Naive thymus-derived CD4-positive, alpha-beta T cell (primary cell): ENCODE results near the gene FOXC2. TPM values are rescaled to one million over a fixed set of nuclear protein-coding genes. Genes with fewer than 3 reads are reported as not detected.

ENCODE experiments used
- ATAC-seq: fragments of 150-1000 bp; cut with Tn5 transposase; 2 replicates; pipeline ENCODE4 v1.10.0; 2021; ENCODE audit warnings: mild to moderate bottlenecking, moderate library complexity
- CTCF ChIA-PET: fragments of 350-600 bp; sonication (Branson Sonifier 250); formaldehyde crosslinking; loops from one replicate; lab custom pipeline; 2021; ENCODE audit warnings: antibody characterized with exemption; lab: Charles Lee
- POLR2A ChIA-PET: fragments of 350-600 bp; sonication (Branson Sonifier 250); formaldehyde crosslinking; loops from one replicate; lab custom pipeline; 2021; ENCODE audit warnings: antibody characterized with exemption, inconsistent platforms; lab: Charles Lee
- DNase-seq, 9 donors: peaks; one replicate each; pipeline versions ENCODE4 v3.0.0 to v3.0.0-alpha.2; 2020 to 2022; ENCODE audit warnings: mixed read lengths in 1 of 9
- H3K27ac ChIP-seq: one replicate; pipeline ENCODE4 v1.7.0; 2013; ENCODE audit warnings: mild to moderate bottlenecking, low read depth, low read length, moderate library complexity
- H3K27me3 ChIP-seq, 2 donors: one replicate each; pipeline ENCODE4 v1.7.0; 2013; ENCODE audit warnings: low read length in 2 of 2, mild to moderate bottlenecking in 2 of 2, moderate library complexity in 2 of 2; ENCODE audit not compliant: control insufficient read depth in 2 of 2, insufficient read depth in 2 of 2
- H3K36me3 ChIP-seq, 3 experiments: 1 replicate in 2 of 3; 2 replicates in 1 of 3; pipeline ENCODE4 v1.7.0; 2013; ENCODE audit warnings: low read length in 3 of 3, mild to moderate bottlenecking in 3 of 3, moderate library complexity in 1 of 3; ENCODE audit not compliant: insufficient read depth in 3 of 3, control insufficient read depth in 2 of 3
- H3K4me1 ChIP-seq, 2 donors: one replicate each; pipeline ENCODE4 v1.7.0; 2013; ENCODE audit warnings: low read length in 2 of 2, mild to moderate bottlenecking in 2 of 2, moderate library complexity in 1 of 2; ENCODE audit not compliant: control insufficient read depth in 2 of 2, insufficient read depth in 2 of 2
- H3K4me3 ChIP-seq: 2 replicates; pipeline ENCODE4 v1.7.0; 2013; ENCODE audit warnings: mild to moderate bottlenecking, low read length
- H3K9me3 ChIP-seq, 3 experiments: 1 replicate in 2 of 3; 2 replicates in 1 of 3; pipeline ENCODE4 v1.7.0; 2013; ENCODE audit warnings: low read length in 3 of 3; ENCODE audit not compliant: control insufficient read depth in 2 of 3
- H3K27ac Mint-ChIP-seq, 9 donors: one replicate each; pipeline ENCODE4 v1.8.0; 2020 to 2022; ENCODE audit warnings: mixed read lengths in 9 of 9, mild to moderate bottlenecking in 8 of 9, moderate library complexity in 5 of 9, inconsistent platforms in 2 of 9
- H3K27me3 Mint-ChIP-seq, 5 donors: one replicate each; pipeline ENCODE4 v1.8.0; 2021 to 2022; ENCODE audit warnings: mixed read lengths in 5 of 5, mild to moderate bottlenecking in 1 of 5
- H3K36me3 Mint-ChIP-seq, 5 donors: one replicate each; pipeline ENCODE4 v1.8.0; 2020 to 2022; ENCODE audit warnings: mixed read lengths in 5 of 5, mild to moderate bottlenecking in 3 of 5, inconsistent platforms in 1 of 5
- H3K4me1 Mint-ChIP-seq, 7 donors: one replicate each; pipeline ENCODE4 v1.8.0; 2020 to 2022; ENCODE audit warnings: mixed read lengths in 7 of 7, mild to moderate bottlenecking in 3 of 7, inconsistent platforms in 1 of 7
- H3K4me3 Mint-ChIP-seq, 10 donors: one replicate each; pipeline ENCODE4 v1.8.0; 2020 to 2022; ENCODE audit warnings: mild to moderate bottlenecking in 10 of 10, mixed read lengths in 10 of 10, moderate library complexity in 6 of 10, inconsistent platforms in 2 of 10
- H3K9me3 Mint-ChIP-seq, 11 donors: one replicate each; pipeline ENCODE4 v1.8.0; 2020 to 2022; ENCODE audit warnings: mixed read lengths in 11 of 11, mild to moderate bottlenecking in 4 of 11, inconsistent platforms in 1 of 11, moderate library complexity in 1 of 11
- intact Hi-C, 2 donors: fragments of 100-400 bp; cut with micrococcal nuclease; formaldehyde crosslinking; loops; one replicate each; pipeline ENCODE4 v1.15.1; 2023
- polyA plus RNA-seq, 2 donors: library from polyadenylated mRNA; unstranded; fragments of 300-500 nt; fragmentation: Illumina TruSeq; gene quantifications; one replicate each; pipeline ENCODE4 v1.2.3, GENCODE V29; 2021
- total RNA-seq, 6 experiments: library from RNA in 5 of 6; stranded (reverse) in 5 of 6; gene quantifications; 1 replicate in 5 of 6; 2 replicates in 1 of 6; pipeline ENCODE4 v1.2.3 and lab custom pipeline; 2021 to 2026

The FOXC2 gene
- total and polyA plus RNA-seq, 7 experiments from 2014 or later = not detected

- intact Hi-C loops = no loop called here
- Mint-ChIP-seq H3K4me1 (peaks cover 0 to 11% (median 7%) of the 10 kb centered on the region in 7 donors), H3K27me3 (peaks cover 21 to 30% (median 22%) of the 10 kb centered on the region in 5 donors), H3K9me3 (peaks cover 0 to 6% (median 0%) of the 10 kb centered on the region in 11 donors), H3K36me3 (no peaks in the 10 kb centered on the region), H3K27ac (no peak overlapping the region), H3K4me3 (peak overlapping the region in 1 of 10 donors; percentile 5)
- H3K27ac ChIP-seq = no peak overlapping the region
- H3K4me1 ChIP-seq = no peaks in the 10 kb centered on the region
- DNase-seq = no peak
- POLR2A ChIA-PET = no interaction called here
- H3K36me3 ChIP-seq = no peaks in the 10 kb centered on the region
- H3K4me3 ChIP-seq = no peak overlapping the region
- H3K27me3 ChIP-seq = no peaks in the 10 kb centered on the region
- H3K9me3 ChIP-seq = no peaks in the 10 kb centered on the region
- ATAC-seq = no peak
- CTCF ChIA-PET = no interaction called here
These were observed 24.6 kb downstream of the FOXC2 start for GRCh38 chr16:86591270-86591669.

GRCh38 chr16:86593913-86594620 is 27.4 kb downstream of the FOXC2 start:
- no peak overlapping the region for H3K27ac ChIP-seq
- no peak overlapping the region for H3K27ac Mint-ChIP-seq
- DNase-seq (no peak), ATAC-seq (no peak)
- H3K36me3 ChIP-seq = no peaks in the 10 kb centered on the region
- CTCF ChIA-PET = no interaction called here
- H3K4me1 Mint-ChIP-seq = peaks cover 0 to 13% (median 9%) of the 10 kb centered on the region in 7 donors
- H3K27me3 ChIP-seq = no peaks in the 10 kb centered on the region
- H3K4me1 ChIP-seq = no peaks in the 10 kb centered on the region
- peaks cover 25 to 41% (median 31%) of the 10 kb centered on the region in 5 donors for H3K27me3 Mint-ChIP-seq
- intact Hi-C loops = no loop called here
- H3K4me3 ChIP-seq = no peak overlapping the region
- no peaks in the 10 kb centered on the region for H3K36me3 Mint-ChIP-seq
- no peak overlapping the region for H3K4me3 Mint-ChIP-seq
- POLR2A ChIA-PET = no interaction called here
- H3K9me3 ChIP-seq = no peaks in the 10 kb centered on the region
- H3K9me3 Mint-ChIP-seq = peaks cover 0 to 8% (median 0%) of the 10 kb centered on the region in 11 donors

- H3K9me3 Mint-ChIP-seq = peaks cover 0 to 8% (median 0%) of the 10 kb centered on the region in 11 donors
- ChIA-PET POLR2A (no interaction called here), CTCF (no interaction called here)
- H3K36me3 Mint-ChIP-seq = no peaks in the 10 kb centered on the region
- ATAC-seq (no peak), DNase-seq (no peak)
- intact Hi-C loops = no loop called here
- no peak overlapping the region for H3K27ac Mint-ChIP-seq
- H3K4me1 ChIP-seq = no peaks in the 10 kb centered on the region
- H3K4me3 Mint-ChIP-seq = no peak overlapping the region
- H3K27me3 ChIP-seq = no peaks in the 10 kb centered on the region
- H3K27ac ChIP-seq = no peak overlapping the region
- no peaks in the 10 kb centered on the region for H3K9me3 ChIP-seq
- peaks cover 30 to 45% (median 34%) of the 10 kb centered on the region in 5 donors for H3K27me3 Mint-ChIP-seq
- H3K4me3 ChIP-seq = no peak overlapping the region
- no peaks in the 10 kb centered on the region for H3K36me3 ChIP-seq
- H3K4me1 Mint-ChIP-seq = peaks cover 0 to 15% (median 9%) of the 10 kb centered on the region in 7 donors
These were observed 28.1 kb downstream of the FOXC2 start for GRCh38 chr16:86594721-86595120.

- H3K27ac Mint-ChIP-seq = no peak overlapping the region
- no peak overlapping the region for H3K27ac ChIP-seq
- intact Hi-C loops = no loop called here
- no peak overlapping the region for H3K4me3 ChIP-seq
- ATAC-seq (no peak), DNase-seq (no peak)
- H3K4me1 ChIP-seq = no peaks in the 10 kb centered on the region
- H3K9me3 ChIP-seq = no peaks in the 10 kb centered on the region
- ChIA-PET POLR2A (no interaction called here), CTCF (no interaction called here)
- no peaks in the 10 kb centered on the region for H3K36me3 ChIP-seq
- no peak overlapping the region for H3K4me3 Mint-ChIP-seq
- H3K4me1 Mint-ChIP-seq = peaks cover 0 to 14% (median 9%) of the 10 kb centered on the region in 7 donors
- no peaks in the 10 kb centered on the region for H3K27me3 ChIP-seq
- H3K9me3 Mint-ChIP-seq = peaks cover 0 to 8% (median 0%) of the 10 kb centered on the region in 11 donors
- H3K36me3 Mint-ChIP-seq = no peaks in the 10 kb centered on the region
- H3K27me3 Mint-ChIP-seq = peaks cover 28 to 45% (median 41%) of the 10 kb centered on the region in 5 donors
These were observed 29.5 kb downstream of the FOXC2 start for GRCh38 chr16:86595983-86596605.

- ChIA-PET CTCF (no interaction called here), POLR2A (interaction anchor here (0.5 kb wide), 1 partner anchor 35 kb away, joined by 3 read pairs; no protein-coding TSS in a partner anchor)
- H3K4me3 ChIP-seq = no peak overlapping the region
- Mint-ChIP-seq H3K36me3 (no peaks in the 10 kb centered on the region), H3K9me3 (peaks cover 0 to 8% (median 0%) of the 10 kb centered on the region in 11 donors), H3K27me3 (peaks cover 26 to 44% (median 36%) of the 10 kb centered on the region in 5 donors), H3K27ac (no peak overlapping the region), H3K4me1 (peaks cover 0 to 13% (median 9%) of the 10 kb centered on the region in 7 donors), H3K4me3 (no peak overlapping the region)
- no peaks in the 10 kb centered on the region for H3K4me1 ChIP-seq
- H3K36me3 ChIP-seq = no peaks in the 10 kb centered on the region
- H3K9me3 ChIP-seq = no peaks in the 10 kb centered on the region
- DNase-seq (no peak), ATAC-seq (no peak)
- intact Hi-C loops = no loop called here
- no peak overlapping the region for H3K27ac ChIP-seq
- no peaks in the 10 kb centered on the region for H3K27me3 ChIP-seq
These were observed 30.7 kb downstream of the FOXC2 start for GRCh38 chr16:86597126-86597879.

GRCh38 chr16:86597880-86598606 is 31.4 kb downstream of the FOXC2 start:
- peaks cover 0 to 12% (median 6%) of the 10 kb centered on the region in 7 donors for H3K4me1 Mint-ChIP-seq
- Histone ChIP-seq H3K4me1 (no peaks in the 10 kb centered on the region), H3K27ac (no peak overlapping the region), H3K27me3 (no peaks in the 10 kb centered on the region), H3K4me3 (no peak overlapping the region), H3K36me3 (no peaks in the 10 kb centered on the region), H3K9me3 (no peaks in the 10 kb centered on the region)
- ChIA-PET POLR2A (interaction anchor here (0.5 kb wide), 1 partner anchor 36 kb away, joined by 3 read pairs; no protein-coding TSS in a partner anchor), CTCF (no interaction called here)
- peaks cover 28 to 42% (median 33%) of the 10 kb centered on the region in 5 donors for H3K27me3 Mint-ChIP-seq
- ATAC-seq = no peak
- no peak overlapping the region for H3K4me3 Mint-ChIP-seq
- no peak overlapping the region for H3K27ac Mint-ChIP-seq
- peaks cover 0 to 8% (median 0%) of the 10 kb centered on the region in 11 donors for H3K9me3 Mint-ChIP-seq
- H3K36me3 Mint-ChIP-seq = no peaks in the 10 kb centered on the region
- intact Hi-C loops = no loop called here
- DNase-seq = no peak
